ENCODE measurements around the gene PCSK4.

PCSK4 gene

GRCh38 chr19:1473085-1473851 is 16.9 kb downstream of the PCSK4 start:
- H3K27ac ChIP-seq: no peak overlapping the region
- DNase-seq (ENCODE audit: low read depth, low spot score): no peak

- no peak overlapping the region for H3K27ac ChIP-seq
- no peak for DNase-seq (ENCODE audit: low read depth, low spot score)
These were observed 17.7 kb downstream of the PCSK4 start for GRCh38 chr19:1472231-1473084.

DNA sequence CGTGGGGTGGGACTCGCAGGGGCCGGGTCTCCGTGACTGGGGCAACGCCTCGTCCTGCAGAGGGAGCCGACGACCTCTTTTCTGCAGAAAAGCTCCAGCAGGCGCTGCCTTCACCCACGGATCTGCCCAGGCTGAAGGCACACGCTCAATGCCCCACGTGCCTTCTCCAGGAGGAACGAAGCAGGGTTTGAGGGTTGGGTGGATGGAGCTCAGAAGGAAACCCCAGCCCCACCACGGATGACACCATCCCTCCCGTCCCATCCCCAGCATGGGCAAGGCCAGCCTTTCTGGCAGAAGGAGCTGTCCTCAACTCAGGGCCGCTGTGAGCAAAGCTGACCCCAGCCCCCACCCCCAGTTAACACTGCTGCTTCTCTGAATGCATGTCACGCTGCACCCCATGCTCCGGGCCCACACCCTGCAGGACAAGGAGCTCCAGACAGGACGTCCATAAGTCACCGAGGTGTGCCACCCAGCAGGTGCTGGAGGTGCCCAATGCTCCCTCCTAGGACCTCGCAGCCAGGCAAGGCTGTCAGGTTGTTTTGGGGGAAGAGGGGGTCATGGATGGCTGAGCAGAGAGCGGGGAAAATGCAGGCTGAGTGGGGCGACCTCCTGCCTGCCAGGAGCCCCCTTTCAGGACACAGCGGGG is 18.5 kb downstream of the PCSK4 start:
- H3K27ac ChIP-seq: no peak overlapping the region
- no peak for DNase-seq (ENCODE audit: low read depth, low spot score)

DNA sequence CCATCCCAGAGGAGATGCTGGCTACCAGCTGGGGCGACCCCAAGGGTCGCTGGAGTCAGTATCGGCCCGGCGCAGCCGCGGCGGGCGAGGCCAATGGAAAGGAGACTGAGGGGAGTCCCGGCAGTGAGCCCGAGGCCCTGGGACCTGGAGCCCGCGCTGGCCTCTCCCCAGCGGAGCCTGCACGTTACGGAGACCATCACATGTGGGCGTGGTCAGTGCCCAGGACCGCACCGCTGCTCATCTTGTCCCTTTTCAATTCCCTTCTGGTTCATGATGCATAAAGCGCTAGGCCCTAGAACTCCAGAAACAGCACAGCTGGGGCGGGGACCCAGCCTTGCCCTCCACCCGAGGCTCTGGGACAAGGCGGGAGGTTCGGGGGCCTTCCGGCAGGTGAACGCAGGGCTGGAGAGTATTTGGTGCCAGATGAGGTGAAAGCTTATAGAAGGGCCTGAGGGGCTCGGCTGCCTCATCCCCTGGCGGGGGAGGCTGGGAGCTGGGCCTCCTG is 19.1 kb downstream of the PCSK4 start:
- DNase-seq (ENCODE audit: low read depth, low spot score): no peak
- H3K27ac ChIP-seq: no peak overlapping the region

DNA sequence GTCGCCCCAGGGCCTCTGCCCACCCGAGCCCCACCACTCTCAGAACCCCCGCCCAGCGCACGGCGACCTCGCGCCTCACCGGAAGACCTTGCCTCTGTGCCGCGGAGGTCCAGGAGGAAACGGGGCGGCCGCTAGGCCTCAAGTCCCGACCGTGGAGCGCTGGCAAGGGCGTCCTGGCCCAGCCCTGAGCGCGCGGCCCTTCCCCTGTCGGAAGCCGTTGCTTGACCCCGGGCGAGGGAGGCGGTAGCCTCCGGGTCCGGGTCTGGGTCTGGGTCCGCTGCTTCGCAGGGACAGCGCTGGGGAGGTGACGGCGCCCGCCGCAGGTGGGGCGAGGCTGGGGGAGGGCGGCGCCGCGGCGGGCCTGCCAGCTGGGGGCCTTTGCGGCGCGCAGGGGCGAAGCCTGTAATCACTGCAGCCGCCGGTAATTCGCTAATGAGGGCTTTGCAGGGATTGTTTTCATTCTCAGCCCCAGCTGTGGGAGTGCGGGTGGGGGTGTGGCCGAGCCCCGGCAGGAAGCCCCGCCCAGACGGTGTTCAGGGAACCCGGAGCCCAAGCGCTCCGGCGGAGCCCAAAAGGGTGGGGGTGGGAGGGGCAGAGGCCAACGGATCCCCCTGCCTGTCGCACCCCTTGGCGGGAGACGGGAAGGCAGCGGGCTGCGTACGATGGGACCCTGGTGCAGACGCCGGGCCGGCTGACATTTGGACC is 19.7 kb downstream of the PCSK4 start:
- DNase-seq (ENCODE audit: low read depth, low spot score): no peak
- H3K27ac ChIP-seq: peak overlapping the region; percentile 12

GRCh38 chr19:1470055-1470304 is 20.2 kb downstream of the PCSK4 start:
- no peak for DNase-seq (ENCODE audit: low read depth, low spot score)
- peak overlapping the region; percentile 12 for H3K27ac ChIP-seq

DNA sequence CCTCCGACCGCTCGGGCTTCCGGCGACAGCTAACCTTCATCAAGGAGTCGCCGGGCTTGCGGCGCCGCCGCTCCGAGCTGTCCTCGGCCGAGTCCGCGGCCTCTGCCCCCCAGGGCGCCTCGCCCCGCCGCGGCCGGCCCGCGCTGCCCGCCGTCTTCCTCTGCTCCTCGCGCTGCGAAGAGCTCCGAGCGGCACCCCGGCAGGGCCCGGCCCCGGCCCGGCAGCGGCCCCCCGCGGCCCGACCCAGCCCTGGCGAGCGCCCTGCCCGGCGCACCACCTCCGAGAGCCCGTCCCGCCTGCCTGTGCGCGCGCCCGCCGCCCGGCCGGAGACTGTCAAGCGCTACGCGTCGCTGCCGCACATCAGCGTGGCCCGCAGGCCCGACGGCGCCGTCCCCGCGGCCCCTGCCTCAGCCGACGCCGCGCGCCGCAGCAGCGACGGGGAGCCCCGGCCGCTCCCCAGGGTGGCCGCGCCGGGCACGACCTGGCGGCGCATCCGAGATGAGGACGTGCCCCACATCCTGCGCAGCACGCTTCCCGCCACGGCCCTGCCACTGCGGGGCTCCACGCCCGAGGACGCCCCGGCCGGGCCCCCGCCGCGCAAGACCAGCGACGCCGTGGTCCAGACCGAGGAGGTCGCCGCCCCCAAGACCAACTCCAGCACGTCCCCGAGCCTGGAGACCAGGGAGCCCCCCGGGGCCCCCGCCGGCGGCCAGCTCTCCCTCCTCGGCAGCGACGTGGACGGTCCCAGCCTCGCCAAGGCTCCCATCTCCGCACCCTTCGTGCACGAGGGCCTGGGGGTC is 20.7 kb downstream of the PCSK4 start:
- peak overlapping the region; percentile 12 for H3K27ac ChIP-seq
- no peak for DNase-seq (ENCODE audit: low read depth, low spot score)

DNA sequence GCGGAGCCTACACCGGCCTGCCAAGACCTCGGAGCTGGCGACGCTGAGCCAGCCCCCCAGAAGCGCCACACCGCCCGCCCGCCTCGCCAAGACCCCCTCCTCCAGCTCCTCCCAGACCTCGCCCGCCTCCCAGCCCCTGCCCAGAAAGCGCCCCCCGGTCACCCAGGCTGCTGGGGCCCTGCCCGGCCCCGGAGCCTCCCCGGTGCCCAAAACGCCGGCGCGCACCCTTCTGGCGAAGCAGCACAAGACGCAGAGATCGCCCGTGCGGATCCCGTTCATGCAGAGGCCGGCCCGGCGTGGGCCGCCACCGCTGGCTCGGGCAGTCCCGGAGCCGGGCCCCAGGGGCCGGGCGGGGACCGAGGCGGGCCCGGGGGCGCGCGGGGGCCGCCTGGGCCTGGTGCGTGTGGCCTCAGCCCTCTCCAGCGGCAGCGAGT is 21.3 kb downstream of the PCSK4 start:
- H3K27ac ChIP-seq: no peak overlapping the region
- DNase-seq (ENCODE audit: low read depth, low spot score): no peak

DNA sequence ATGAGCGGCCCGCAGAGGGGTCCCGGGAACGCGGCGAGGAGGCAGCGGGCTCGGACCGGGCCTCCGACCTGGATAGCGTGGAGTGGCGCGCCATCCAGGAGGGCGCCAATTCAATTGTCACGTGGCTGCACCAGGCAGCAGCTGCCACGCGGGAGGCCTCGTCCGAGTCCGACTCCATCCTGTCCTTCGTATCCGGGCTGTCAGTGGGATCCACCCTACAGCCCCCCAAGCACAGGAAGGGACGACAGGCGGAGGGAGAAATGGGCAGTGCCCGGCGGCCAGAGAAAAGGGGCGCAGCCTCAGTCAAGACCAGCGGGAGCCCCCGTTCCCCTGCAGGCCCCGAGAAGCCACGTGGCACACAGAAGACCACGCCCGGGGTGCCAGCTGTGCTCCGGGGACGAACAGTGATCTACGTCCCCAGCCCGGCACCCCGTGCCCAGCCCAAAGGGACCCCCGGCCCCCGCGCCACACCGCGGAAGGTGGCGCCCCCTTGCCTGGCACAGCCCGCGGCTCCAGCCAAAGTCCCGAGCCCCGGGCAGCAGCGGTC is 21.8 kb downstream of the PCSK4 start:
- H3K27ac ChIP-seq: no peak overlapping the region
- no peak for DNase-seq (ENCODE audit: low read depth, low spot score)

- DNase-seq (ENCODE audit: low read depth, low spot score): no peak
- H3K27ac ChIP-seq: no peak overlapping the region
These were observed 22.5 kb downstream of the PCSK4 start for GRCh38 chr19:1467490-1468273.

- no peak for DNase-seq (ENCODE audit: low read depth, low spot score)
These were observed 23.0 kb downstream of the PCSK4 start for GRCh38 chr19:1467215-1467489.

DNA sequence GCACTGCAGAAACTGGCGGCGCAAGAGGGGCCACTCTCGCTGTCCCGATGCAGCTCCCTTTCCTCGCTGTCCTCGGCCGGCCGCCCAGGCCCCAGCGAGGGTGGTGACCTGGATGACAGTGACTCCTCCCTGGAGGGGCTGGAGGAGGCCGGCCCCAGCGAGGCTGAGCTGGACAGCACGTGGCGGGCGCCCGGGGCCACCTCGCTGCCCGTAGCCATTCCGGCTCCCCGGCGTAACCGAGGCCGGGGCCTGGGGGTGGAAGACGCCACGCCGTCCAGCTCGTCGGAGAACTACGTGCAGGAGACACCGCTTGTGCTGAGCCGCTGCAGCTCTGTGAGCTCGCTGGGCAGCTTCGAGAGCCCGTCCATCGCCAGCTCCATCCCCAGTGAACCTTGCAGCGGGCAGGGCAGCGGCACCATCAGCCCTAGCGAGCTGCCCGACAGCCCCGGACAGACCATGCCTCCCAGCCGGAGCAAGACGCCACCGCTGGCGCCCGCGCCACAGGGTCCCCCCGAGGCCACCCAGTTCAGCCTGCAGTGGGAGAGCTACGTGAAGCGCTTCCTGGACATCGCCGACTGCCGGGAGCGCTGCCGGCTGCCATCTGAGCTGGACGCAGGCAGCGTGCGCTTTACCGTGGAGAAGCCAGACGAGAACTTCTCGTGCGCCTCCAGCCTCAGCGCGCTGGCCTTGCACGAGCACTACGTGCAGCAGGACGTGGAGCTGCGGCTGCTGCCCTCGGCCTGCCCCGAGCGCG is 23.5 kb downstream of the PCSK4 start:
- DNase-seq (ENCODE audit: low read depth, low spot score): no peak

More at GRCh38 chr19:1467215-1467489, 23.0 kb downstream of the PCSK4 start:
- H3K27ac ChIP-seq: no peak overlapping the region

DNA sequence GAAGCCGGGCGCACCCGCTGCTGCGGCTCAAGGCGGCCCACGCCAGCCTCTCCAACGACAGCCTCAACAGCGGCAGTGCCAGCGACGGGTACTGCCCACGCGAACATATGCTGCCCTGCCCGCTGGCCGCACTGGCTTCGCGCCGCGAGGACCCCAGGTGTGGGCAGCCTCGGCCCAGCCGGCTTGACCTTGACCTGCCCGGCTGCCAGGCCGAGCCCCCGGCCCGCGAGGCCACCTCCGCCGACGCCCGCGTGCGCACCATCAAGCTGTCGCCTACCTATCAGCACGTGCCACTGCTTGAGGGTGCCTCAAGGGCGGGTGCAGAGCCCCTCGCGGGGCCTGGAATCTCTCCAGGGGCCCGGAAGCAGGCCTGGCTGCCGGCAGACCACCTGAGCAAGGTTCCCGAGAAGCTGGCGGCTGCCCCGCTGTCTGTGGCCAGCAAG is 24.1 kb downstream of the PCSK4 start:
- H3K27ac ChIP-seq: no peak overlapping the region
- DNase-seq (ENCODE audit: low read depth, low spot score): no peak

More for the DNA sequence above, 23.5 kb downstream of the PCSK4 start:
- no peak overlapping the region for H3K27ac ChIP-seq

GRCh38 chr19:1465191-1466016 is 24.7 kb downstream of the PCSK4 start:
- no peak for DNase-seq (ENCODE audit: low read depth, low spot score)
- H3K27ac ChIP-seq: no peak overlapping the region

DNA sequence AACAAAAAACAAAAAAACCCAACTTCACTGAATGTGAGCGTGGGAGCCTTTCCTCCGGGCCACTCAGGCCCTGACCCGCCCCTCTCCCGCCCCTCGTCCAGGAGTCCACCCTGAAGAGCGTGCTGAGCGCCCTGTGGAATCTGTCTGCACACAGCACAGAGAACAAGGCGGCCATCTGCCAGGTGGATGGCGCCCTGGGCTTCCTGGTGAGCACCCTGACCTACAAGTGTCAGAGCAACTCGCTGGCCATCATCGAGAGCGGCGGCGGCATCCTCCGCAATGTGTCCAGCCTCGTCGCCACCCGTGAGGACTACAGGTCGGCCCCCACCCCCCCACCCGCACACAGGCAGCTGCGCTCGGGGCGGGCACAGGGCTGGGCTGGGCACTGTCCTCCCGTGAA is 28.3 kb downstream of the PCSK4 start:
- no peak for DNase-seq (ENCODE audit: low read depth, low spot score)
- H3K27ac ChIP-seq: no peak overlapping the region

GRCh38 chr19:1460033-1460995 is 29.8 kb downstream of the PCSK4 start:
- DNase-seq (ENCODE audit: low read depth, low spot score): no peak
- no peak overlapping the region for H3K27ac ChIP-seq
